Fibroblast of lung (primary cell): ENCODE data around the gene RPL28. TPM values are rescaled to one million over a fixed set of nuclear protein-coding genes. Genes with fewer than 3 reads are reported as not detected.

Experiments used
- DNase-seq, 2 donors: peaks; one replicate each; pipeline versions ENCODE4 v3.0.0 to v3.0.0-alpha.2; 2010; ENCODE audit warnings: low read depth in 2 of 2
- H2AFZ ChIP-seq: 2 replicates; pipeline ENCODE4 v1.5.1; 2012; ENCODE audit warnings: low read length, control low read depth, inconsistent platforms
- H3K27ac ChIP-seq: 2 replicates; pipeline ENCODE4 v1.5.1; 2011; ENCODE audit warnings: low read length, control low read depth; ENCODE audit not compliant: insufficient read depth
- H3K27me3 ChIP-seq: 2 replicates; pipeline ENCODE4 v1.5.1; 2011; ENCODE audit warnings: mild to moderate bottlenecking, low read length; ENCODE audit not compliant: control insufficient read depth, insufficient read depth
- H3K36me3 ChIP-seq: 2 replicates; pipeline ENCODE4 v1.5.1; 2011; ENCODE audit warnings: low read length; ENCODE audit not compliant: control insufficient read depth, insufficient read depth
- H3K4me1 ChIP-seq: 2 replicates; pipeline ENCODE4 v1.5.1; 2011; ENCODE audit warnings: low read length; ENCODE audit not compliant: control insufficient read depth, insufficient read depth; ENCODE audit errors: extremely low read depth
- H3K4me2 ChIP-seq: 2 replicates; pipeline ENCODE4 v1.5.1; 2011; ENCODE audit warnings: low read length, control low read depth; ENCODE audit not compliant: insufficient read depth; ENCODE audit errors: extremely low read depth
- H3K4me3 ChIP-seq, 4 experiments: fragments of 200-600 bp in 1 of 4; sonication (generic) in 1 of 4; replicated peaks in 1 of 4; 2 replicates each; pipeline ENCODE4 v1.5.1; 2011 to 2016; ENCODE audit warnings: low read length in 4 of 4, low read depth in 3 of 4, mild to moderate bottlenecking in 3 of 4, control low read depth in 2 of 4, inconsistent platforms in 1 of 4, mixed read lengths in 1 of 4; ENCODE audit not compliant: insufficient read depth in 1 of 4; ENCODE audit errors: control extremely low read depth in 1 of 4
- H3K79me2 ChIP-seq: 2 replicates; pipeline ENCODE4 v1.5.1; 2012; ENCODE audit warnings: mild to moderate bottlenecking, low read length, inconsistent platforms; ENCODE audit not compliant: control insufficient read depth, insufficient read depth
- H3K9ac ChIP-seq: 2 replicates; pipeline ENCODE4 v1.5.1; 2011; ENCODE audit warnings: mild to moderate bottlenecking, low read length, control low read depth; ENCODE audit not compliant: insufficient read depth
- H3K9me3 ChIP-seq: 2 replicates; pipeline ENCODE4 v1.5.1; 2012; ENCODE audit warnings: low read depth, low read length; ENCODE audit not compliant: control insufficient read depth, insufficient read depth
- H4K20me1 ChIP-seq: 2 replicates; pipeline ENCODE4 v1.5.1; 2011; ENCODE audit warnings: low read length; ENCODE audit not compliant: control insufficient read depth, insufficient read depth; ENCODE audit errors: extremely low read depth
- CTCF ChIP-seq, 2 donors: IDR thresholded peaks in 1 of 2; conservative IDR thresholded peaks in 1 of 2; 1 replicate in 1 of 2; 2 replicates in 1 of 2; pipeline ENCODE4 v1.5.1; 2011 to 2012; ENCODE audit warnings: low read length in 2 of 2, control low read depth in 1 of 2, inconsistent platforms in 1 of 2, low read depth in 1 of 2, mild to moderate bottlenecking in 1 of 2
- EZH2 ChIP-seq: IDR thresholded peaks from 2 replicates; pipeline ENCODE4 v1.5.1; 2012; ENCODE audit warnings: low read length, control low read depth, mild to moderate bottlenecking; ENCODE audit errors: missing control alignments
- polyA plus RNA-seq, 2 donors: library from polyadenylated mRNA; depleted of rRNA in 1 of 2; stranded (reverse) in 1 of 2; unstranded in 1 of 2; fragments of >200 nt; gene quantifications; 2 replicates each; pipeline ENCODE4 v1.2.1, GENCODE V29; 2011 to 2012; ENCODE audit warnings: missing spikeins in 1 of 2
- total RNA-seq: library from RNA; depleted of rRNA; stranded (reverse); fragments of >200 nt; gene quantifications from 2 replicates; pipeline ENCODE4 v1.2.1, GENCODE V29; 2014

The RPL28 gene
- total and polyA plus RNA-seq, 2 donors (not counting 1 experiment from before 2014, with no cell fraction given) = 146 to 665 TPM

- Histone ChIP-seq H3K27me3 (peaks cover 44% of the 10 kb centered on the region), H2AFZ (no peak overlapping the region), H3K9me3 (no peaks in the 10 kb centered on the region), H3K27ac (no peak overlapping the region), H3K9ac (no peak overlapping the region), H4K20me1 (no peaks in the 10 kb centered on the region), H3K4me1 (no peaks in the 10 kb centered on the region), H3K79me2 (no peaks in the 10 kb centered on the region), H3K4me3 (no peak overlapping the region), H3K4me2 (no peak overlapping the region), H3K36me3 (no peaks in the 10 kb centered on the region)
- no peak for DNase-seq
- no peak for TF ChIP-seq EZH2
- TF ChIP-seq CTCF (conservative IDR thresholded peaks at IDR 0.05 in 1 of 2, IDR thresholded peaks at IDR 0.05 in 1 of 2; ENCODE audit: low read depth in 1 of 2, low read length in 2 of 2) = no peak
Observed at GRCh38 chr19:55441319-55441691, 55.6 kb downstream of the RPL28 start.

GRCh38 chr19:55441692-55442321 is 56.1 kb downstream of the RPL28 start:
- Histone ChIP-seq H3K27me3 (peaks cover 44% of the 10 kb centered on the region), H3K9me3 (no peaks in the 10 kb centered on the region), H3K9ac (no peak overlapping the region), H3K27ac (no peak overlapping the region), H2AFZ (no peak overlapping the region), H3K4me3 (no peak overlapping the region), H3K79me2 (no peaks in the 10 kb centered on the region), H4K20me1 (no peaks in the 10 kb centered on the region), H3K4me2 (no peak overlapping the region), H3K4me1 (no peaks in the 10 kb centered on the region), H3K36me3 (no peaks in the 10 kb centered on the region)
- DNase-seq = no peak
- TF ChIP-seq CTCF (conservative IDR thresholded peaks at IDR 0.05 in 1 of 2, IDR thresholded peaks at IDR 0.05 in 1 of 2; ENCODE audit: low read depth in 1 of 2, low read length in 2 of 2) (no peak), EZH2 (peak; percentile 98)

GRCh38 chr19:55442372-55442961 is 56.7 kb downstream of the RPL28 start:
- Histone ChIP-seq H3K4me3 (no peak overlapping the region), H3K9ac (no peak overlapping the region), H3K36me3 (no peaks in the 10 kb centered on the region), H3K4me1 (no peaks in the 10 kb centered on the region), H4K20me1 (no peaks in the 10 kb centered on the region), H3K27ac (no peak overlapping the region), H3K9me3 (no peaks in the 10 kb centered on the region), H3K4me2 (no peak overlapping the region), H3K79me2 (no peaks in the 10 kb centered on the region), H3K27me3 (peaks cover 47% of the 10 kb centered on the region), H2AFZ (no peak overlapping the region)
- no peak for DNase-seq
- TF ChIP-seq EZH2 = peak; percentile 20
- no peak for TF ChIP-seq CTCF (conservative IDR thresholded peaks at IDR 0.05 in 1 of 2, IDR thresholded peaks at IDR 0.05 in 1 of 2; ENCODE audit: low read depth in 1 of 2, low read length in 2 of 2)
